Activated naive CD4-positive, alpha-beta T cell treated with anti-CD3 and anti-CD28 coated beads, Interleukin-2, amount 50 U/mL, for 72 hours (primary cell): ENCODE results near the gene SF3B2. TPM values are rescaled to one million over a fixed set of nuclear protein-coding genes. Genes with fewer than 3 reads are reported as not detected.

Experiments
- ATAC-seq, 2 donors: fragments of 150-1000 bp; cut with Tn5 transposase; 2 replicates each; pipeline ENCODE4 v1.10.0; 2021; ENCODE audit warnings: mild to moderate bottlenecking in 2 of 2, moderate library complexity in 2 of 2
- DNase-seq, 2 donors: peaks; one replicate each; pipeline ENCODE4 v3.0.0; 2021 to 2022; ENCODE audit warnings: low spot score in 2 of 2
- H3K27ac Mint-ChIP-seq, 2 donors: one replicate each; pipeline ENCODE4 v1.8.0; 2022; ENCODE audit warnings: mild to moderate bottlenecking in 2 of 2, mixed read lengths in 2 of 2
- H3K36me3 Mint-ChIP-seq, 2 donors: one replicate each; pipeline ENCODE4 v1.8.0; 2022; ENCODE audit warnings: mixed read lengths in 2 of 2
- H3K9me3 Mint-ChIP-seq, 2 donors: one replicate each; pipeline ENCODE4 v1.8.0; 2022; ENCODE audit warnings: mixed read lengths in 2 of 2
- total RNA-seq, 2 donors: library from RNA; stranded (reverse); gene quantifications; one replicate each; pipeline ENCODE4 v1.2.3, GENCODE V29; 2022

The SF3B2 gene
- total RNA-seq, 2 donors from 2014 or later = 236 to 246 TPM

GRCh38 chr11:66042227-66042995 lies 9.8 kb upstream of the SF3B2 start:
- DNase-seq (no peak), ATAC-seq (no peak)
- Mint-ChIP-seq H3K9me3 (no peaks in the 10 kb centered on the region), H3K36me3 (no peaks in the 10 kb centered on the region), H3K27ac (no peak overlapping the region)

GRCh38 chr11:66042996-66043906 lies 8.9 kb upstream of the SF3B2 start:
- ATAC-seq (no peak), DNase-seq (no peak)
- H3K27ac Mint-ChIP-seq = no peak overlapping the region
- H3K36me3 Mint-ChIP-seq = no peaks in the 10 kb centered on the region
- H3K9me3 Mint-ChIP-seq = no peaks in the 10 kb centered on the region

- Mint-ChIP-seq H3K9me3 (no peaks in the 10 kb centered on the region), H3K36me3 (no peaks in the 10 kb centered on the region), H3K27ac (peak overlapping the region in 1 of 2 donors; percentile 2)
- DNase-seq (peak in 1 of 2 donors; percentile 18), ATAC-seq (peak; percentile 64 to 70)
Measured at GRCh38 chr11:66044757-66045156, 7.4 kb upstream of the SF3B2 start.

- ATAC-seq (peak; percentile 92 to 94), DNase-seq (peak; percentile 72 to 93)
- no peaks in the 10 kb centered on the region for H3K9me3 Mint-ChIP-seq
- H3K27ac Mint-ChIP-seq = peak overlapping the region in 1 of 2 donors; percentile 2
- H3K36me3 Mint-ChIP-seq = no peaks in the 10 kb centered on the region
Measured at GRCh38 chr11:66045177-66045639, 7.0 kb upstream of the SF3B2 start.

GRCh38 chr11:66046901-66047300 lies 5.3 kb upstream of the SF3B2 start:
- no peak overlapping the region for H3K27ac Mint-ChIP-seq
- DNase-seq (no peak), ATAC-seq (no peak)
- no peaks in the 10 kb centered on the region for H3K9me3 Mint-ChIP-seq
- H3K36me3 Mint-ChIP-seq = no peaks in the 10 kb centered on the region

DNA sequence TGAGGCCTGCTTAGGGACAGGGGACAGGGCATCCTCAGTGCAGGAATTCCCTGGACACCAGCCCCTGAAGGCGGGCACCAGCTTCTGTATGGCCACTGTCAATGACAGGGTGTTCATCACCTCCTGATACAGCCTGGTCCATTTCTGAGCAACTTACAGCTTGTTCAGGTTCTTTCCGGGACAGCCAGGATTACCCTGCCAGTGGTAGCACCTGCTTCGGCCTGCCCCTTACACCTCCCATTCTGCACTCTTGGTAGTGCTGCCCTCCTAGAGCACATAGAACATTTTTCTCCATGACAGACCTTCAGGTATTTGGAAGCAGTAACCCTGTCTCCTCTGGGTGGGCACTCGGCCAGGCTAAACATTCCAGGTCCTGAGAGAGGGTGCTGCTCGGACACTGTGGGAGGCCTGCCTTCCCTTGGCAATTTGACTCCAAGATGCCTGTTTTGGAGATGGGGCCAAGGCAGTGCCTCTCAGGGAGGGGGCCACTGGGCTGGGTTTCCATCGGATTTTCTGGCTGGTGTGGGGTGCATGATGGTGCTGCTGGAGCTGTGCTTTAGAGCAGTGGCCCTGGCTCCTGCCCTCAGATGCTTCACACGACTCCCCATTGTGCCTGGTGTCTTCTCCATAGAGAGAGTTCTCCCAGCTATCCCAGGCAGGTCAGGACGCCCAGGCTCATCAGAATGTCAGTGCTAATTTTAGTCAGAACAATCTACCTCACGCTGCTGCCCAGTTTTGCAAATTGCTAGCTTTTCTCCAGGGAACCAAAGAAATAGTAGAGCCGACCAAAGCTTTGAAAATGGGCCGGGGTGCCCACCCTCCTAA lies 4.4 kb upstream of the SF3B2 start:
- Mint-ChIP-seq H3K9me3 (no peaks in the 10 kb centered on the region), H3K36me3 (peaks cover 8% of the 10 kb centered on the region in 2 donors), H3K27ac (no peak overlapping the region)
- no peak for DNase-seq
- ATAC-seq = no peak

DNA sequence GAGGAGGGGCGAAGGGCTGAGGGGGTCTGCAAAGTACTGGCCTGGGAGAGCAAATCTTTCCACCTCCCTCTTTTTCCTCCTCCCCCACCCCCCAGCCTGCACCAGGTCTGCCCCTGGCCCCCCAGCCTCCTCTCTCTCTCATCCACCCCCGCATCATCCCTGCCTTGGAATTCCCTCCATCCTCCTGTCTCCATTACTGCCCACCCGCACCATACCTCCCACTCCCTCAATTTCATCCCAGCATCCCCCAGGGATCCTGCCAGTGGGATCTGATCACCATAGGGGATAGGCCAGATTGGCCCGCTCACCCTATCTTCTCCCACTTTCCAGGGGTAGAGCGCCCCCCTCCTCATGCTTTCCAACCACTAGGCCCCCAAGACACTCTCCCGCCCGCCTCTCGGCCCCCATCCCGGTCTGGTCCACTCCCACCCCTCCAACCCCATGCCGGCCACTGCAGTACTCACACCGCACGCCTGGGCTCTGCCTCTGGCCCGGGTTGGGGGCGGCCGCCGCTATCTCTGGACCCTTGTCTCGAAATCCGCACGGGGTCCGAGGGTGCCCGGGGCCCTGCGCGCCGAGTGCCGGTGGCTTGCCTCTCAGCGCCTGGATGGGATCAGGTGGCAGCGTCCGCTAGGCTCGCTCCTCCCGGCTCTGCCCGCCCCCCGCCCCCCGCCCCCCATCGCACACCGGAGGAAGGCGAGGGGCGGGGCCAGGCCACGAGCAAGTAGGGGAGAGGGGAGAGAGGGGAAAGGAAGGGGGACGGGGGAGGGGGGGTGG lies 3.4 kb upstream of the SF3B2 start, which contains the start of gene GAL3ST3:
Gene GAL3ST3, minus strand, starts transcription at position 615 of the 777 bp plus-strand sequence. CDS start 3,746 bp downstream, outside the sequence.
- DNase-seq (no peak), ATAC-seq (no peak)
- no peak within 1 kb of the TSS for H3K27ac Mint-ChIP-seq
- H3K9me3 Mint-ChIP-seq = no peaks in the 10 kb centered on the region
- peaks cover 15 to 16% of the 10 kb centered on the region in 2 donors for H3K36me3 Mint-ChIP-seq

- Mint-ChIP-seq H3K27ac (peak overlapping the region; percentile 92 to 97), H3K36me3 (peaks cover 20 to 30% of the 10 kb centered on the region in 2 donors), H3K9me3 (no peaks in the 10 kb centered on the region)
- ATAC-seq = no peak
- no peak for DNase-seq
Measured at GRCh38 chr11:66050581-66051231, 1.5 kb upstream of the SF3B2 start.

GRCh38 chr11:66051371-66051765 lies 796 bp upstream of the SF3B2 start:
- Mint-ChIP-seq H3K9me3 (no peaks in the 10 kb centered on the region), H3K27ac (peak overlapping the region; percentile 92 to 97), H3K36me3 (peaks cover 20 to 34% of the 10 kb centered on the region in 2 donors)
- DNase-seq = no peak
- ATAC-seq = no peak

DNA sequence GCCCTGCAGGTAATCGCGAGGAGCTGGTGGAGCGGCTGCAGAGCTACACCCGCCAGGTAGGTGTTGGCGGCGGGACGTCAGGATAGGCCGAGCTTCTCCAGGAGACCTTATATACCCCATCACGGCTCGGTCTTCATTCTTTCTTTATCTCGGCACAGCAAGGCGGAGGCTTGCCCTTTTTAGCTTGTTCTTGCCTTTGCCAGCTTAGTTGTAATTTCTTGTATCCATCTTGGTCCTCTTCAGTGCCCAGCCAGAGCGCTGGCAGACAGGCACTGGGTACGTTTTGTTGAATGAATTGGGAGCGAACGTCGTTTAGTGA lies 459 bp downstream of the SF3B2 start:
- peak overlapping the region; percentile 92 to 100 for H3K27ac Mint-ChIP-seq
- H3K36me3 Mint-ChIP-seq = peaks cover 26 to 44% of the 10 kb centered on the region in 2 donors
- H3K9me3 Mint-ChIP-seq = no peaks in the 10 kb centered on the region
- DNase-seq = no peak
- ATAC-seq = no peak

- Mint-ChIP-seq H3K9me3 (no peaks in the 10 kb centered on the region), H3K36me3 (peaks cover 39 to 63% of the 10 kb centered on the region in 2 donors), H3K27ac (peak overlapping the region; percentile 4 to 42)
- DNase-seq (no peak), ATAC-seq (no peak)
Measured at GRCh38 chr11:66055021-66055420, 2.9 kb downstream of the SF3B2 start.

DNA sequence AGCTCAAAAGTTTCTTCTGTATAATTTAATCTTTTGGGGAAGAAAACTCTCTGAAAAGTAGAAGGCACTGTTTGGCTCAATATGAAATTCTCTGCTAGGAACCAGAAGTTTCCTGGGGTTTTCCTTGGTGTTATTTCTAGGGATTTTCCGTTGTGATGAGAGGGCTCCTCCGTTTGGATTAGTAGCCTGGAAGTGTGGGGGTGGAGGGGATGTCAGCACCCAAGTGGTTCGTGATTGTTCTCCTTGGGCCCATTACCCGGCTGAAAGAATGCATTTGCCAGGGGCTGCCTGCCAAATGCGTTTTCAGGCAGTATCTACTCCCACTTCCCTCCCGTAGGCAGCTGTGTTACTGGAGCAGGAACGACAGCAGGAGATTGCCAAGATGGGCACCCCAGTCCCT lies 4.3 kb downstream of the SF3B2 start:
- H3K36me3 Mint-ChIP-seq = peaks cover 52 to 78% of the 10 kb centered on the region in 2 donors
- ATAC-seq = no peak
- DNase-seq = no peak
- H3K27ac Mint-ChIP-seq = peak overlapping the region in 1 of 2 donors; percentile 44
- no peaks in the 10 kb centered on the region for H3K9me3 Mint-ChIP-seq

DNA sequence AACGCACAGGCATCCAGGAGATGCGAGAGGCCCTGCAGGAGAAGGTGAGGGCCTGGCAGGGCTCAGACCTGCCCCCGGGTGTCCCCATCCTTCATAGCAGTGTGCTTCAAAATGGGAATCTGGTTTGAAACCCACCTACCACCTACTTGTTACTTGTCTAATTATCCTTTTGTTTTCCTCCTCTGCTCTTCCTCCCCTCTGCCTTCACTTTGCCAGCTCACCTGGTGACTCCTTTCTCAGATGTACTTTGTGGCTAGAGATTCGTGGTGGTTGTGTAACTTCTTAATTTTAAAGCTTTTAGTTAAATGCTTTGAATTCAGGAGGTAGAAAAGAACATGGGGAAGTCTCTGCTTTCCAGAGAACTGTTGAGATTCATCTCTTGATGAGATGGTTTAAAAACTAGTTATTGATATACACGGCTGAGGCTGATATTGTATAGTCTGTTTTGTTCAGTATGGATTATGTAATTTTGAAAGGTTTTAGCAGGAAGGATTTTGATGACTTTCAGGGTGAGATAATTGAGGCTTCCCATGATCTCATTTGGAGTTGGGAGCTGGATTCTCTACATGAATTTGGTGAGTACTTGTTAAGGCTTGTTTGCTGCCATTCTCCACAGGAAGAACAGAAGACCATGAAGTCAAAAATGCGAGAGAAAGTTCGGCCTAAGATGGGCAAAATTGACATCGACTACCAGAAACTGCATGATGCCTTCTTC lies 8.0 kb downstream of the SF3B2 start:
- Mint-ChIP-seq H3K36me3 (peaks cover 52 to 85% of the 10 kb centered on the region in 2 donors), H3K9me3 (no peaks in the 10 kb centered on the region), H3K27ac (peak overlapping the region; percentile 4 to 72)
- no peak for ATAC-seq
- DNase-seq = peak in 1 of 2 donors; percentile 3

- peak overlapping the region; percentile 65 to 72 for H3K27ac Mint-ChIP-seq
- ATAC-seq = no peak
- H3K36me3 Mint-ChIP-seq = peaks cover 54 to 82% of the 10 kb centered on the region in 2 donors
- no peak for DNase-seq
- H3K9me3 Mint-ChIP-seq = no peaks in the 10 kb centered on the region
Measured at GRCh38 chr11:66061268-66061667, 9.1 kb downstream of the SF3B2 start.

- ATAC-seq (no peak), DNase-seq (no peak)
- Mint-ChIP-seq H3K9me3 (no peaks in the 10 kb centered on the region), H3K36me3 (peaks cover 59 to 79% of the 10 kb centered on the region in 2 donors), H3K27ac (peak overlapping the region; percentile 69 to 89)
Measured at GRCh38 chr11:66062408-66062807, 10.2 kb downstream of the SF3B2 start.
